ENCODE data around the gene LRRFIP2.

- TF ChIP-seq CTCF (IDR thresholded peaks at IDR 0.05) (no peak), POLR2A (IDR thresholded peaks at IDR 0.05) (no peak)
These were observed 20.2 kb upstream of the LRRFIP2 start for GRCh38 chr3:37194533-37194932.

Data from lower leg skin (tissue), 3 donors.